ENCODE results near the gene CENPVL1. TPM values are rescaled to one million over a fixed set of nuclear protein-coding genes. Genes with fewer than 3 reads are reported as not detected.

Gene CENPVL1
- polyA plus RNA-seq, 3 donors, result not detected

Other genes starting within 250 kb of the CENPVL1 start
- gene NUDT11, start 213.9 kb upstream of the CENPVL1 start, polyA plus RNA-seq, result 1 to 10 TPM in 1 of 3 donors, under 1 TPM in 2; 0.22 to 1.1 (median 0.89) TPM
- gene CENPVL3, start 91.6 kb upstream of the CENPVL1 start, polyA plus RNA-seq, result not detected
- gene CENPVL2, start 27.7 kb upstream of the CENPVL1 start, polyA plus RNA-seq, result not detected
- 1 to 10 TPM; 3.2 to 4.5 (median 4.3) TPM for gene GSPT2, start 32.9 kb downstream of the CENPVL1 start, polyA plus RNA-seq
- 10 to 100 TPM; 26.4 to 33.0 (median 28.6) TPM for gene MAGED1, start 183.1 kb downstream of the CENPVL1 start, polyA plus RNA-seq

Measured in adipose tissue (tissue), 3 donors.